Endothelial cell of umbilical vein (primary cell): Measurements from ENCODE around the gene SLFNL1.

Source experiments
- EZH2 ChIP-seq: IDR thresholded peaks from 2 replicates; pipeline ENCODE4 v1.6.1; 2012; ENCODE audit warnings: borderline replicate concordance, low read depth, mild to moderate bottlenecking, moderate library complexity, low read length, inconsistent platforms; ENCODE audit not compliant: severe bottlenecking
- FOS ChIP-seq: IDR thresholded peaks from 2 replicates; pipeline ENCODE4 v1.6.1; 2011; ENCODE audit warnings: mild to moderate bottlenecking, low read length, moderate library complexity, borderline replicate concordance; ENCODE audit not compliant: insufficient read depth
- MYC ChIP-seq: IDR thresholded peaks from one replicate; pipeline ENCODE4 v1.6.1; 2011; ENCODE audit warnings: mild to moderate bottlenecking, low read depth, low read length
- POLR2A ChIP-seq: IDR thresholded peaks from 2 replicates; pipeline ENCODE4 v1.6.1; 2012; ENCODE audit warnings: low read depth, mild to moderate bottlenecking, control low read depth, low read length
- POLR2AphosphoS5 ChIP-seq: IDR thresholded peaks from 2 replicates; pipeline ENCODE4 v1.6.1; 2012; ENCODE audit warnings: low read depth, mild to moderate bottlenecking, control low read depth, low read length, moderate library complexity; ENCODE audit not compliant: insufficient read depth
- TF ChIP-seq, protein P1 (sequence below), 2 donors: IDR thresholded peaks; 1 replicate in 1 of 2; 2 replicates in 1 of 2; pipeline ENCODE4 v1.5.1; 2011; ENCODE audit warnings: low read length in 2 of 2, mild to moderate bottlenecking in 2 of 2, moderate library complexity in 2 of 2, control low read depth in 1 of 2, inconsistent platforms in 1 of 2, low read depth in 1 of 2; ENCODE audit not compliant: insufficient read depth in 1 of 2; ENCODE audit errors: extremely low read depth in 1 of 2
- TF ChIP-seq, protein P2 (sequence below): IDR thresholded peaks from 2 replicates; pipeline ENCODE4 v1.6.1; 2011; ENCODE audit not compliant: insufficient read depth, insufficient read length

- TF ChIP-seq, protein P1, sequence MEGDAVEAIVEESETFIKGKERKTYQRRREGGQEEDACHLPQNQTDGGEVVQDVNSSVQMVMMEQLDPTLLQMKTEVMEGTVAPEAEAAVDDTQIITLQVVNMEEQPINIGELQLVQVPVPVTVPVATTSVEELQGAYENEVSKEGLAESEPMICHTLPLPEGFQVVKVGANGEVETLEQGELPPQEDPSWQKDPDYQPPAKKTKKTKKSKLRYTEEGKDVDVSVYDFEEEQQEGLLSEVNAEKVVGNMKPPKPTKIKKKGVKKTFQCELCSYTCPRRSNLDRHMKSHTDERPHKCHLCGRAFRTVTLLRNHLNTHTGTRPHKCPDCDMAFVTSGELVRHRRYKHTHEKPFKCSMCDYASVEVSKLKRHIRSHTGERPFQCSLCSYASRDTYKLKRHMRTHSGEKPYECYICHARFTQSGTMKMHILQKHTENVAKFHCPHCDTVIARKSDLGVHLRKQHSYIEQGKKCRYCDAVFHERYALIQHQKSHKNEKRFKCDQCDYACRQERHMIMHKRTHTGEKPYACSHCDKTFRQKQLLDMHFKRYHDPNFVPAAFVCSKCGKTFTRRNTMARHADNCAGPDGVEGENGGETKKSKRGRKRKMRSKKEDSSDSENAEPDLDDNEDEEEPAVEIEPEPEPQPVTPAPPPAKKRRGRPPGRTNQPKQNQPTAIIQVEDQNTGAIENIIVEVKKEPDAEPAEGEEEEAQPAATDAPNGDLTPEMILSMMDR (IDR thresholded peaks at IDR 0.05; ENCODE audit: extremely low read depth in 1 of 2, insufficient read depth in 1 of 2, low read depth in 1 of 2, low read length in 2 of 2): no peak
- TF ChIP-seq POLR2A (no peak), EZH2 (no peak), POLR2AphosphoS5 (no peak), MYC (no peak), FOS (no peak)
- TF ChIP-seq, protein P2, sequence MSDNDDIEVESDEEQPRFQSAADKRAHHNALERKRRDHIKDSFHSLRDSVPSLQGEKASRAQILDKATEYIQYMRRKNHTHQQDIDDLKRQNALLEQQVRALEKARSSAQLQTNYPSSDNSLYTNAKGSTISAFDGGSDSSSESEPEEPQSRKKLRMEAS: no peak
These were observed 6.6 kb upstream of the SLFNL1 start for GRCh38 chr1:41028034-41028642.
